ENCODE measurements around the gene GRAP2. TPM values are rescaled to one million over a fixed set of nuclear protein-coding genes. Genes with fewer than 3 reads are reported as not detected.

GRAP2 gene
- total and polyA plus RNA-seq, 2 of the 8 experiments (the other 6 are each of a cell fraction or from before 2014, with no cell fraction given) = 0.08 TPM; not detected in 1

GRCh38 chr22:39952347-39952746 lies 51.5 kb downstream of the GRAP2 start:
- Histone ChIP-seq H3K4me3 (ENCODE audit: extremely low read depth in 1 of 4, insufficient read depth in 2 of 4, low read depth in 3 of 4, low read length in 4 of 4) (no peak overlapping the region), H3K36me3 (ENCODE audit: control insufficient read depth in 2 of 4, insufficient read depth in 4 of 4, low read length in 3 of 4) (no peaks in the 10 kb centered on the region), H3K27me3 (replicated peaks in 1 of 4; ENCODE audit: control insufficient read depth in 3 of 4, extremely low read depth in 1 of 4, insufficient read depth in 3 of 4, low read length in 3 of 4) (no peaks in the 10 kb centered on the region; a peak in 1 of 7 replicates), H4K8ac (ENCODE audit: extremely low read depth, insufficient read depth, low read length) (no peak overlapping the region), H3K9me3 (ENCODE audit: insufficient read depth in 2 of 2, low read depth in 1 of 2, low read length in 1 of 2) (no peaks in the 10 kb centered on the region), H2AFZ (ENCODE audit: low read length) (no peak overlapping the region), H3K4me1 (replicated peaks in 1 of 4; ENCODE audit: control insufficient read depth in 3 of 4, insufficient read depth in 4 of 4, low read length in 3 of 4) (peaks cover 0 to 5% (median 0%) of the 10 kb centered on the region in 4 experiments; a peak in 3 of 7 replicates), H2BK5ac (ENCODE audit: low read depth, low read length) (no peak overlapping the region), H2BK15ac (ENCODE audit: low read length) (no peak overlapping the region), H3K4me2 (ENCODE audit: insufficient read depth in 1 of 2, low read depth in 2 of 2, low read length in 2 of 2) (no peak overlapping the region), H3K79me2 (ENCODE audit: control insufficient read depth in 1 of 2, insufficient read depth in 2 of 2, low read length in 2 of 2) (no peaks in the 10 kb centered on the region), H3K18ac (ENCODE audit: extremely low read depth, low read length) (no peak overlapping the region), H4K5ac (ENCODE audit: insufficient read length, low read depth, low read length) (no peak overlapping the region), H3K23me2 (ENCODE audit: low read depth, low read length) (no peaks in the 10 kb centered on the region), H4K91ac (replicated peaks; ENCODE audit: insufficient read length, low read length) (no peak overlapping the region), H2BK20ac (ENCODE audit: low read length) (no peak overlapping the region), H3K27ac (ENCODE audit: low read depth, low read length) (no peak overlapping the region), H2AK5ac (ENCODE audit: low read depth, low read length) (no peak overlapping the region), H2BK120ac (replicated peaks; ENCODE audit: low read depth, low read length) (no peak overlapping the region), H3K9ac (replicated peaks in 1 of 4; ENCODE audit: extremely low read depth in 1 of 4, low read depth in 3 of 4, low read length in 3 of 4) (no peak overlapping the region), H3K56ac (replicated peaks; ENCODE audit: insufficient read length, low read depth, low read length) (no peak overlapping the region), H3K23ac (ENCODE audit: insufficient read length) (no peak overlapping the region), H3K14ac (ENCODE audit: insufficient read length) (no peak overlapping the region), H2BK12ac (ENCODE audit: low read depth, low read length) (no peak overlapping the region), H3K4ac (replicated peaks; ENCODE audit: insufficient read length, low read depth, low read length) (no peak overlapping the region), H3K79me1 (ENCODE audit: low read depth, low read length) (no peaks in the 10 kb centered on the region), H4K20me1 (replicated peaks in 1 of 2; ENCODE audit: control insufficient read depth in 1 of 2, insufficient read depth in 2 of 2, low read length in 2 of 2) (no peaks in the 10 kb centered on the region)
- FAIRE-seq = no peak
- no peak for DNase-seq (ENCODE audit: low read depth in 1 of 2, low spot score in 2 of 2)
- POLR2A ChIA-PET (ENCODE audit: partially characterized antibody) = interaction anchor here (1.4 kb wide), 1 partner anchor 9 kb away, joined by 5 read pairs; no protein-coding TSS in a partner anchor
- CTCF ChIA-PET (ENCODE audit: partially characterized antibody) = interaction anchor here (0.6 to 7.9 kb wide), 9 partner anchors 8 to 126 kb away, joined by 4 to 66 read pairs (median 10); no protein-coding TSS in a partner anchor
- no peak for TF ChIP-seq BACH1 (IDR thresholded peaks at IDR 0.05; ENCODE audit: low read length)
- TF ChIP-seq SP4 (IDR thresholded peaks at IDR 0.05; ENCODE audit: low read length) = no peak
- WGBS, 2 experiments (ENCODE audit: extremely low coverage in 1 of 2, insufficient coverage in 1 of 2, insufficient read length in 1 of 2, insufficient replicate concordance in 2 of 2, low coverage in 1 of 2, low lambda C conversion rate in 2 of 2, missing lambda C conversion rate in 1 of 2) = 91% methylated on average over 6 of the region's 6 CpGs; no CpG with 5 or more reads in 1 of the 2 experiments

All from H1 (cell line).